KMS-11 (cell line): Measurements from ENCODE around the gene NKAIN2.

Experiments
- H2AFZ ChIP-seq: fragments of 200-600 bp; sonication (generic); 2 replicates; pipeline ENCODE4 v1.6.1; 2016; ENCODE audit warnings: antibody characterized with exemption, mixed run types, low read depth
- H3K27ac ChIP-seq: fragments of 200-600 bp; sonication (generic); 2 replicates; pipeline ENCODE4 v1.6.1; 2016; ENCODE audit warnings: mild to moderate bottlenecking, mixed run types
- H3K27me3 ChIP-seq: fragments of 200-600 bp; sonication (generic); 2 replicates; pipeline ENCODE4 v1.6.1; 2017; ENCODE audit warnings: mild to moderate bottlenecking, low read depth, mixed run types, moderate library complexity; ENCODE audit not compliant: insufficient read depth
- H3K36me3 ChIP-seq: fragments of 200-600 bp; sonication (generic); 2 replicates; pipeline ENCODE4 v1.6.1; 2017; ENCODE audit warnings: mild to moderate bottlenecking, mixed run types; ENCODE audit not compliant: insufficient read depth
- H3K4me1 ChIP-seq: fragments of 200-600 bp; sonication (generic); 2 replicates; pipeline ENCODE4 v1.6.1; 2016; ENCODE audit warnings: mild to moderate bottlenecking, low read depth, mixed run types; ENCODE audit not compliant: poor library complexity, severe bottlenecking
- H3K4me2 ChIP-seq: fragments of 200-600 bp; sonication (generic); 2 replicates; pipeline ENCODE4 v1.7.0; 2016; ENCODE audit warnings: mild to moderate bottlenecking, mixed run types
- H3K4me3 ChIP-seq: fragments of 200-600 bp; sonication (generic); IDR thresholded peaks from 2 replicates; pipeline ENCODE4 v1.6.1; 2017; ENCODE audit warnings: low read depth, low read length, mixed read lengths; ENCODE audit not compliant: insufficient read depth
- H3K79me2 ChIP-seq: fragments of 200-600 bp; sonication (generic); 2 replicates; pipeline ENCODE4 v1.6.1; 2016; ENCODE audit warnings: low read depth, mixed run types; ENCODE audit not compliant: insufficient read depth
- H3K9ac ChIP-seq: fragments of 200-600 bp; sonication (generic); 2 replicates; pipeline ENCODE4 v1.6.1; 2016; ENCODE audit warnings: mild to moderate bottlenecking, mixed run types
- H4K20me1 ChIP-seq: fragments of 200-600 bp; sonication (generic); 2 replicates; pipeline ENCODE4 v1.6.1; 2016; ENCODE audit warnings: mild to moderate bottlenecking, mixed run types; ENCODE audit not compliant: insufficient read depth
- CTCF ChIP-seq: fragments of 200-600 bp; sonication (generic); conservative IDR thresholded peaks from 2 replicates; pipeline ENCODE4 v1.6.1; 2017; ENCODE audit warnings: low read depth, mild to moderate bottlenecking, antibody characterized with exemption, low read length, moderate library complexity, mixed read lengths

Gene NKAIN2

DNA sequence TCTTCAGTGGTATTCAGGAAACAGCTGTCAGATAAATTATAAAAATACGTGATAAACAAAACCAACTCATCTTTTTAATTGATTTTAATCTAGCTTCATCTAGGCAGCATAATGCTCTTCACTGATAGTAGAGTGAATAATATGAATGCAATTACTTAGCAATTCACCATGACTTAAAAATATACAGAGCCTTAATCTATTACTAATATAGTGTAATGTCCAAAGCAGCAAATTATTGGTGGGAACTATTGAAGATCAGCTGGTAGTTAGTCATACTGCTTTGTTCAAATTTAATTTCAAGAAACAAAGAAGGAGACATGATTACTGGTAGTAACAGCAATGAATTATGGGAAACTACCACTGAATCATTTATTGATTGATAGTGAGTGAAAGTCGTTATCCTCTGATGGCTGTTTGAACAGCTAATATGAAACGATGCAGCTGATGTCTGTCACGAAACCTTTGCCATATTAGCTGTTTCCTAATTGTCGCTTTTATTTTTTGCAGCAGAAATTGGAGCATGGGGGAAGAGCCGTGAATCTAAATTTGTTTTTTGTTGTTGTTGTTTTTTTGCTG, 99.2 kb downstream of the NKAIN2 start:
- Histone ChIP-seq H3K9ac (no peak overlapping the region), H3K27me3 (no peaks in the 10 kb centered on the region), H3K36me3 (no peaks in the 10 kb centered on the region), H4K20me1 (no peaks in the 10 kb centered on the region), H3K27ac (no peak overlapping the region), H3K79me2 (no peaks in the 10 kb centered on the region), H2AFZ (no peak overlapping the region), H3K4me1 (no peaks in the 10 kb centered on the region), H3K4me3 (no peak overlapping the region), H3K4me2 (no peak overlapping the region)
- TF ChIP-seq CTCF = no peak

- no peaks in the 10 kb centered on the region for H3K79me2 ChIP-seq
Measured at GRCh38 chr6:123904228-123904627, 100.6 kb downstream of the NKAIN2 start.

DNA sequence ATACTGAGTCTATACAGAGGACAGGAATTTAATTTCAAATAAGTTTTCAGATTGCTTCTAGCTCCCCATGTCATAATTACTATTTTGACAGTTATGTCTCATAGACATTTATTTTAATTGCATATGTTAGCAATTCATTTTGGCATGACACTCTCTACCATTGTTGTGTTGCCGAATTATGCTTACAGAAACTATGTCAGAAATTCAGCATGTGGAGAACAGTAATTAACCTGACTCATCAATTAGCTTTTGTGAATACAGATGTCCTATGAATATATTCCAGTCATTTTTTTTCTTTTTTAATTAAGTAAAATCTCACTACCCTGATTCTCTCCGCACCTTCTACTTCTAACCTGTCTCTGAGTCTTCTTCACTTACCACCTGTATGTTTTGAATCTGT, 105.1 kb downstream of the NKAIN2 start:
- H3K4me3 ChIP-seq = no peak overlapping the region
- no peak overlapping the region for H3K4me2 ChIP-seq
- no peaks in the 10 kb centered on the region for H3K4me1 ChIP-seq
- H3K27me3 ChIP-seq = no peaks in the 10 kb centered on the region
- no peak overlapping the region for H3K27ac ChIP-seq
- H2AFZ ChIP-seq = no peak overlapping the region
- H3K36me3 ChIP-seq = no peaks in the 10 kb centered on the region
- H3K9ac ChIP-seq = no peak overlapping the region
- H3K79me2 ChIP-seq = no peaks in the 10 kb centered on the region
- H4K20me1 ChIP-seq = no peaks in the 10 kb centered on the region
- TF ChIP-seq CTCF = no peak

More at GRCh38 chr6:123904228-123904627, 100.6 kb downstream of the NKAIN2 start:
- Histone ChIP-seq H3K4me1 (no peaks in the 10 kb centered on the region), H4K20me1 (no peaks in the 10 kb centered on the region), H3K9ac (no peak overlapping the region), H3K4me2 (no peak overlapping the region), H3K27me3 (no peaks in the 10 kb centered on the region), H2AFZ (no peak overlapping the region), H3K27ac (no peak overlapping the region), H3K4me3 (no peak overlapping the region), H3K36me3 (no peaks in the 10 kb centered on the region)
- no peak for TF ChIP-seq CTCF

DNA sequence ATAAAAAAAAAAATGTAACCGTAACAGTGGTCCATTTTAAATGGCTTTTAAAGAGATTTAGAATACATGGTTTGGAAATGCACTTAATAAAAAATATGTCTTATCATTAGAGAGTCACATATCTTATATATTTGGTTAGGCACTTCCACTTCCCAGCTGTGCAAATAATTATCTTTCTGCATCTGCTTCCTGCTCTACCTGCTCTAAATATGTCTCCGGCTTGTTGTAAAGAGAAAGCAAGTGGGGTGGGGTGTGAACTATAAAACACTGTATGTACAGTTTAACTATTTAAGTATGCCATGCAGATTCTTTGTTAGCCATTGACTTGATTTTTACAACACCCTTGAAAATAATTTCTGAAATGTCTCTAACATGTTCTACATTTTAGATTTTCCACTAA, 106.3 kb downstream of the NKAIN2 start:
- Histone ChIP-seq H3K27me3 (no peaks in the 10 kb centered on the region), H3K36me3 (no peaks in the 10 kb centered on the region), H4K20me1 (no peaks in the 10 kb centered on the region), H3K27ac (no peak overlapping the region), H3K79me2 (no peaks in the 10 kb centered on the region), H3K4me1 (no peaks in the 10 kb centered on the region), H2AFZ (no peak overlapping the region), H3K9ac (no peak overlapping the region), H3K4me3 (no peak overlapping the region), H3K4me2 (no peak overlapping the region)
- no peak for TF ChIP-seq CTCF
